HG03175 (cell line): ENCODE measurements around the gene BDKRB2.

Experiments used
- ATAC-seq: cut with Tn5 transposase; IDR thresholded peaks from one replicate; pipeline ENCODE4 v1.9.1; 2021; ENCODE audit warnings: mild to moderate bottlenecking, moderate library complexity; ENCODE audit not compliant: unreplicated experiment

Gene BDKRB2

GRCh38 chr14:96249029-96249428 lies 44.4 kb downstream of the BDKRB2 start:
- no peak for ATAC-seq

DNA sequence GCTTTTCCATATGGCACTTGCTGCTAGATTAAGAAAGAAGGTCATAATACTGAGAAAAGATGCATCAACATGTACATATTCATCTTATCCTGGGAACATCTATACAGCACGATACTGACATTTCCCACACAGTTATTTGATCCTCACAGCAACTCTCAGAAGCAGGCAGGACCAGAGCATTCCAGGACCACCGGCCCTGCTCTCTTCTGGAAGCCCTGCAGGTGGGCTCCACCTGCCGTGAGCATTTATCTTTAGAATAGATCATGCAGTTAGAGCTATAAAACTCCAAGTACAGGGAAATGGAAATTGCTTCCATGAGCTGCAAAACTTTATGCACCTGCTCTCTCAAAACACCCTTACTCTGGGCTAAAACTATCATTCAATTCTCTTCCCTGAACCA lies 45.8 kb downstream of the BDKRB2 start:
- ATAC-seq: no peak

DNA sequence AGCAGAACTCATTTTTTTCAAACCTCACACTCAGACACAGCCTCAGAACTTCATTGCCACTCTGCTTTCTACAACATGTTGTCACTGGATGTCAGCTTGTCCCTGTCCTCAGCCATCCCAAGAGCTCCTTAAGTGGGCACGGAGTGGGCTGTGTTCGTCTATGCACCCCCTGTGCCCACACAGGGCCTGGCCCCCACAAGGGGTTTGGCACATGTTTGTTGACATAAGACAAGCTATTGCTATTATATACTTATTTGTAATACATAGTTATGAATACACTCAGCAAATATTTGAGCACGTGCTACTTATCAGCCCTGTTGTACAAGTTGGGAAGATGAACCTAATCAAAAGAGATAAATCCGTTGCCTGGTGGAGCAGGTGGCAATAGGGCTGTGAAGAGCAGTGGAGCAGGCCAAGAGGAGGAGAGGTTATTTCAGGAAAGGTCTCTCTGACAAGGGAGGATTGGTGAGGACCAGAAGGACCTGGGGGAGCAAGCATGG lies 47.1 kb downstream of the BDKRB2 start:
- no peak for ATAC-seq

DNA sequence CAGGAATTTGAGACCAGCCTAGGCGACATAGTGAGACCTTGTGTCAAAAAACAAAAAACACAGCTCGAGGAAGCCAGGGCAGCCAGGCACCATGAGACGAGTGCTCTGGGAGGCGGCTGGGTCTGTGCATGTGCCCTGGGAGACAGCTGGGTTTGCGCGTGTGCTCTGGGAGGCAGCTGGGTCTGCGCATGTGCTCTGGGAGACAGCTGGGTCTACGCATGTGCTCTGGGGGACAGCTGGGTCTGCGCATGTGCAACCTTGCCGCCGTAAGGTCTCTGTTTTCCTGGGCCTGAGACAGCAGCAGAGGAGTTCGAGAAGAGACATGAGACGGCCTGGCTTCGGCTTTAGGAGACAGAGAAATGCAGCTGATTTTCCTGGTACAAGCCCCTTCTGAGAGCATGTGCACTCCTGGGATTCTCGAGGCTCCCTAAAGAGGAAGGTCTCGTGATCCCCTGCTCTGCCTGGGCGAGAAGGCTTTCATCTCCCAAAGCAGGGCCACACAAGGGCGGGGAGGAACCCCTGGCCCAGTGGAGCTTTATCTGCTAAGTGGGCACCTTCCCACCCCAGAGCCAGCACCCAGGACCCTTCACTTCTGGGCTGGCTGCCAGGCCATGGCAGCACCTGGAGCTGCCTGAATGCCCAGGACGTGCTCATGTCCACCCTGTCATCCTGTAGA lies 47.8 kb downstream of the BDKRB2 start:
- no peak for ATAC-seq

GRCh38 chr14:96252999-96253539 lies 48.4 kb downstream of the BDKRB2 start:
- ATAC-seq: no peak

DNA sequence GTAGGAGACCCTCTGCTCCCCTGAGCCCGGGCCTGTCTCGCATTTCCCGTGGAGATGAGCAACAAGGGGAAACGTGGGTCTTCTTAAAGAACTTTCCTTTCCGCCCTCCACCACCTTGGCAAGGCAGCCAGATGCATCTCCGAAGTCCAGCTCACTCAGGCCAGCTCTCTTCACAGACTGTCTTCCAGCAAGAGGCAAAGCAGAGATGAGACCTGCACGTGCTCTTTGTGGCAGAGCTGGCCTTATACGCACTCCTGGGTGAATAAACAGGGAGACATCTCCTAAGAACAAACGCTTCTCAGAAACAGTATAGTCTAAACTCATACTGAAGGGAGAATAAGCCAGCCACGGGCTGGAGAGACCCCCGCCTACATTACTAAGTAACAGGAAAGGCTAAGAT lies 50.0 kb downstream of the BDKRB2 start:
- ATAC-seq: no peak

DNA sequence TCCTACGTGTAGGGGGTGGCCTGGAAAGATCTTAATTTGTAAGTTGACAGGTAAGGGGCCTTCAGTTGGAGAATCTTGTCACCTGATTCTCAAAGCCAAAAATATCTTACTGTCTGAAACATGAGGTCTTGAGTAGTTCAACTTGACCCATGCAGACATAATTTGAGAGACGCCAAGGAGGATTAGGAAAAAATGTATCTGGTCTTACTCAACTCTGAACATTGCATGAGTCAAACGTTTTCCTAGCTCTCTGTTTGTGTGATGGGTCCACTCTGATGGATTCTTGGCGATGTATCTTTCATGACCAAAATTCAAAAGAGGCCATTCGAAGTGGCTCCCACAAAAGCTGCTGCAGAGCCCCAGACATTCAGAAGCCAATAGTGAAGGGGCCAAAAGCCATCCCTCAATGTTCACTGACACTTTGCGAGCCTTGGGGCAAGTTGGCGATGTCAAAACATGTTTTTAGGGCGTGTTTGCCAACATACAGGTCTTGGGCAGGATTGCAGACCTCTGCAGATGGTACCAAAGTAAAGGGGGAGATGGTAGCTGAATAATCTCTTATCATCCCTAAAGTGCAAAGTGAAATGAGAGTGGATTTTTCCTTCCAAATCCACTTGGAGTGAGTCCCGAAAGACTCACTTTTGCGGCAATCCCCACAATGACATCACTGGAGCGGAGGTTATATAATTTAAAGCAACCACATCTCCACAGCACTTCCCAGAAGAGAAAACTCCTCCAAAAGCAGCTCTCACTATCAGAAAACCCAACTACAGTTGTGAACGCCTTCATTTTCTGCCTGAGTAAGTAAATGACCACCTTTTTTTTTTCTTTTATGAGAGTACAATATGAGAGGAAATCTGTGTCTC lies 51.1 kb downstream of the BDKRB2 start, which contains the start of gene BDKRB1:
TSS of gene BDKRB1 (plus strand) at position 710 of the 866 bp plus-strand sequence. CDS start 7,473 bp downstream, outside the sequence.
- ATAC-seq: no peak

DNA sequence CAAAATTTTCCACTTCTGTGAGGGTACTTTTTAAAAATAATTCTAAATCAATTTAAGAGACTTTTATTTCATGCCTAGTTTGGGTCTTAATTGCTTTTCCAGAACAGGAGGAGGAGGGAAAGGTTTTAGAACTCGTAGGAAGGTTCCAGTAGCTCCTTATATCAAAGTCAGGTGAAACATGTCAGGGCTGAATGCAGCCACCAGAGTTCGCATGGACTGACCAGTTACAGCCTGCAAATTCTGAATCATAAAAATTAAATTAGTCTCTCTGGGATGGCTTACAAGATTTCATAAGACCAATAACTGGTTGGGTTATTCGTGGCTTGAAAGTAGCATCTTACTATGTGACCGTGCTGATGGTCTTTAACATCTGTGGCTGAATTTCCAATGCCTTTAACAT lies 51.8 kb downstream of the BDKRB2 start:
- no peak for ATAC-seq

- no peak for ATAC-seq
These were observed 52.4 kb downstream of the BDKRB2 start for GRCh38 chr14:96257056-96257455.

DNA sequence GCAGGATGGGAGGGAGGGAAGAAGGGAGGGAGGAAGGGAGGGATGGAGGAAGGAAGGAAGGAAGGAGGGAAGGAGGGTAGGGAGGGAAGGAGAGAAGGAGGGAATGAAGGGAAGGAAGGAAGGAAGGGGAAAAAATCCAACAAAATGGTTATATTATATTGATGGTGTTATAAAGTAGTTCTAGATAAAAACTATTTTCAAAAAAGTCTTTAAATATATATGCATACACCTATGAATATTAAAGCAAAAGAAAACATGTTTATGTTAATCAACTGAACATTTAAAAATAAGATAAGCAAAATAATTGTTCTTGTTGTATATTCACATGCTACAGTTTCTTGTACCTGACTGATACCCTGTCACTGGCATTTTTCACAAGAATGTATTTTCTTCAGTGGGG lies 53.3 kb downstream of the BDKRB2 start:
- ATAC-seq: no peak

- no peak for ATAC-seq
These were observed 55.7 kb downstream of the BDKRB2 start for GRCh38 chr14:96260341-96260821.

DNA sequence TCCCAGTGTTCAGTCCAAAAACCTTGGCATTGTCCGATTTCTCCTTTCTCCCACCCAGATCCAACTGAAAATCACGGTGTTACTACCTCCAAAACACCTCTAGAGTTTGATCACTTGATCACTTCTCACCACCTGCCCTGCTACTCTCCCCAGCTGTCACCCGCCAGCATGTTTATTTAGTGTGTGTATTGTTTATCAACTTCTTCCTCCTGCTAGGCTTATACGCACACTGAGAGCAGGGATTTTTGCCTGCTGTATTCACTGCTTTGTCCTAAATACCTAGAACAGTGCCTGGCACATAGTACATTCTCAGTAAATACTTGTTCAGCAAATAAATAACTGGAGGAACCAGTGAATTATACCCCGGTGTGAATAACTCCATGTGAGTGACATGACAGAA lies 56.4 kb downstream of the BDKRB2 start:
- no peak for ATAC-seq

- no peak for ATAC-seq
These were observed 57.4 kb downstream of the BDKRB2 start for GRCh38 chr14:96261772-96262655.

GRCh38 chr14:96263347-96264199 lies 58.9 kb downstream of the BDKRB2 start:
- ATAC-seq: no peak

- ATAC-seq: no peak
These were observed 59.5 kb downstream of the BDKRB2 start for GRCh38 chr14:96264200-96264553.

- ATAC-seq: no peak
These were observed 60.2 kb downstream of the BDKRB2 start for GRCh38 chr14:96264853-96265252.

DNA sequence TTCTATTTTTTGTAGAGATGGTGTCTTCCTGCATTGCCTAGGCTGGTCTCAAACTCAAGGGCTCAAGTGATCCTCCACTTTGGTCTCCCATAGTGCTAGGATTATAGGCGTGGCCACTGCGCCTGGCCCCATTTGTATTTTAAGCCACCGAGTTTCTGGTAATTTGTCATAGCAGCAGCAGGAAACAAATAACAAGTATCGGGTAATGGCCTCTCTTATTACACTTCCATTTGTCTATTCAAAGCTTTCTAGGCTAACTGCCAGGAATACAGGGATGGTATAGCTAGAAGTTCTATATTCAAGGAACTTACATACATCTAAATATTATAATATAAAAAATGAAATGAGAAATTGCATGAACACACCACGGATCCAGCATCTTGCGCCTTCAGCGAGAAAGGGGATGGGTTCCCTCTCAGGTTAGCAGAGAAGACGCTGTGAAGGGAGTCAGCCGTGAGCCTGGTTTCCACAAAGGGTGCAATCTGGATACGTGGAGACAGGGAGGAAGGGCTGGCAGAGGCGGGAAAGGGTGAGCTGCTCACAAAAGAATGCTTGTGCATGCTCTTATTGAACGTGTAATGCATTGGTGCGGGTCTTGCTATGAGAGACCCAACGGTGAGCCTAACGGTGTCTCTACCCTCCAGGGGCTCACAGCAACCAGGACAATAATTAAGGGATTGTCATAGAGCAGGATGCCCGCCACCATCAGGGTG lies 60.9 kb downstream of the BDKRB2 start:
- ATAC-seq: no peak

- ATAC-seq: no peak
These were observed 62.7 kb downstream of the BDKRB2 start for GRCh38 chr14:96267336-96267735.

- ATAC-seq: no peak
These were observed 63.3 kb downstream of the BDKRB2 start for GRCh38 chr14:96267916-96268315.
